Karpas-422 (cell line): ENCODE measurements around the gene ALPK1. TPM values are rescaled to one million over a fixed set of nuclear protein-coding genes. Genes with fewer than 3 reads are reported as not detected.

Experiments
- DNase-seq: peaks from one replicate; pipeline ENCODE4 v3.0.0-alpha.2; 2015
- H2AFZ ChIP-seq: fragments of 200-600 bp; sonication (generic); 2 replicates; pipeline ENCODE4 v1.6.1; 2014; ENCODE audit warnings: antibody characterized with exemption, low read length, mixed read lengths
- H3K27ac ChIP-seq: fragments of 200-600 bp; sonication (generic); 2 replicates; pipeline ENCODE4 v1.5.1; 2014; ENCODE audit warnings: mild to moderate bottlenecking, low read length, moderate library complexity
- H3K27me3 ChIP-seq: fragments of 200-600 bp; sonication (generic); 2 replicates; pipeline ENCODE4 v1.6.1; 2014; ENCODE audit warnings: low read length, mixed read lengths
- H3K36me3 ChIP-seq: fragments of 200-600 bp; sonication (generic); 2 replicates; pipeline ENCODE4 v1.6.1; 2014; ENCODE audit warnings: low read length, mixed read lengths; ENCODE audit not compliant: insufficient read depth
- H3K4me1 ChIP-seq: fragments of 200-600 bp; sonication (generic); 2 replicates; pipeline ENCODE4 v1.6.1; 2014; ENCODE audit warnings: mild to moderate bottlenecking, low read length, mixed read lengths
- H3K4me2 ChIP-seq: fragments of 200-600 bp; sonication (generic); 2 replicates; pipeline ENCODE4 v1.6.1; 2014; ENCODE audit warnings: low read length, low read depth, mild to moderate bottlenecking; ENCODE audit not compliant: poor library complexity, severe bottlenecking
- H3K4me3 ChIP-seq: fragments of 200-600 bp; sonication (generic); 2 replicates; pipeline ENCODE4 v1.5.1; 2014; ENCODE audit warnings: mild to moderate bottlenecking, antibody characterized with exemption, low read length, mixed read lengths
- H3K79me2 ChIP-seq: fragments of 200-600 bp; sonication (generic); 2 replicates; pipeline ENCODE4 v1.6.1; 2014; ENCODE audit warnings: mild to moderate bottlenecking, low read length, mixed read lengths
- H3K9ac ChIP-seq: fragments of 200-600 bp; sonication (generic); 2 replicates; pipeline ENCODE4 v1.6.0; 2014; ENCODE audit warnings: low read length
- H3K9me2 ChIP-seq: fragments of 200-600 bp; sonication (generic), shearing (Covaris generic); replicated peaks from 2 replicates; pipeline ENCODE4 v1.6.0; 2014; ENCODE audit warnings: mild to moderate bottlenecking, low read length, moderate library complexity; ENCODE audit not compliant: insufficient read depth
- H3K9me3 ChIP-seq: fragments of 300-700, 200-600 bp; sonication (generic); 2 replicates; pipeline ENCODE4 v1.6.1; 2014; ENCODE audit warnings: low read length, mixed read lengths
- H4K20me1 ChIP-seq: fragments of 200-600 bp; sonication (generic); 2 replicates; pipeline ENCODE4 v1.6.1; 2014; ENCODE audit warnings: mild to moderate bottlenecking, antibody characterized with exemption, low read length, low read depth; ENCODE audit not compliant: insufficient read depth
- total RNA-seq: library from RNA; depleted of rRNA; stranded (reverse); fragments of >200 nt; shearing (Covaris generic); gene quantifications from 2 replicates; pipeline ENCODE4 v1.2.3, GENCODE V29; 2014; ENCODE audit warnings: low replicate concordance

ALPK1 gene
- total RNA-seq, 1 experiment from 2014 or later: 32.4 TPM

GRCh38 chr4:112381996-112382692, 85.0 kb downstream of the ALPK1 start:
- no peaks in the 10 kb centered on the region for H3K36me3 ChIP-seq
- no peak overlapping the region for H3K4me3 ChIP-seq

GRCh38 chr4:112386071-112386470, 88.9 kb downstream of the ALPK1 start:
- DNase-seq: no peak
- no peaks in the 10 kb centered on the region for H3K27me3 ChIP-seq
- no peaks in the 10 kb centered on the region for H4K20me1 ChIP-seq
- no peaks in the 10 kb centered on the region for H3K36me3 ChIP-seq
- no peak overlapping the region for H3K27ac ChIP-seq
- no peak overlapping the region for H2AFZ ChIP-seq
- H3K4me2 ChIP-seq: no peak overlapping the region
- H3K9me2 ChIP-seq: no peaks in the 10 kb centered on the region
- H3K4me3 ChIP-seq: no peak overlapping the region
- no peaks in the 10 kb centered on the region for H3K79me2 ChIP-seq
- H3K9ac ChIP-seq: no peak overlapping the region
- H3K9me3 ChIP-seq: no peaks in the 10 kb centered on the region
- no peaks in the 10 kb centered on the region for H3K4me1 ChIP-seq

More at GRCh38 chr4:112381996-112382692, 85.0 kb downstream of the ALPK1 start:
- no peak overlapping the region for H3K27ac ChIP-seq
- no peak overlapping the region for H2AFZ ChIP-seq
- no peaks in the 10 kb centered on the region for H3K9me2 ChIP-seq
- no peaks in the 10 kb centered on the region for H3K27me3 ChIP-seq
- no peak overlapping the region for H3K9ac ChIP-seq
- H3K4me1 ChIP-seq: no peaks in the 10 kb centered on the region
- H3K9me3 ChIP-seq: no peaks in the 10 kb centered on the region
- H4K20me1 ChIP-seq: no peaks in the 10 kb centered on the region
- no peak for DNase-seq
- H3K4me2 ChIP-seq: no peak overlapping the region
- no peaks in the 10 kb centered on the region for H3K79me2 ChIP-seq

GRCh38 chr4:112402098-112402497, 104.9 kb downstream of the ALPK1 start:
- Histone ChIP-seq H3K36me3 (no peaks in the 10 kb centered on the region), H3K4me3 (no peak overlapping the region), H2AFZ (no peak overlapping the region), H3K9ac (no peak overlapping the region), H3K4me1 (no peaks in the 10 kb centered on the region), H3K4me2 (no peak overlapping the region), H4K20me1 (no peaks in the 10 kb centered on the region), H3K27me3 (no peaks in the 10 kb centered on the region), H3K9me2 (no peaks in the 10 kb centered on the region), H3K79me2 (no peaks in the 10 kb centered on the region), H3K9me3 (no peaks in the 10 kb centered on the region), H3K27ac (no peak overlapping the region)
- DNase-seq: no peak

- H3K9me3 ChIP-seq: no peaks in the 10 kb centered on the region
- H3K27ac ChIP-seq: no peak overlapping the region
- DNase-seq: no peak
- no peaks in the 10 kb centered on the region for H4K20me1 ChIP-seq
- no peak overlapping the region for H3K4me3 ChIP-seq
- H2AFZ ChIP-seq: no peak overlapping the region
- no peaks in the 10 kb centered on the region for H3K4me1 ChIP-seq
- H3K36me3 ChIP-seq: no peaks in the 10 kb centered on the region
- no peaks in the 10 kb centered on the region for H3K79me2 ChIP-seq
- no peak overlapping the region for H3K9ac ChIP-seq
- no peaks in the 10 kb centered on the region for H3K27me3 ChIP-seq
- no peaks in the 10 kb centered on the region for H3K9me2 ChIP-seq
- H3K4me2 ChIP-seq: no peak overlapping the region
These were observed 106.2 kb downstream of the ALPK1 start for GRCh38 chr4:112403101-112403945.

GRCh38 chr4:112410364-112410763, 113.2 kb downstream of the ALPK1 start:
- no peak overlapping the region for H3K4me3 ChIP-seq
- no peaks in the 10 kb centered on the region for H3K4me1 ChIP-seq
- H3K9ac ChIP-seq: no peak overlapping the region
- no peaks in the 10 kb centered on the region for H3K9me3 ChIP-seq
- no peak for DNase-seq
- H3K36me3 ChIP-seq: no peaks in the 10 kb centered on the region
- no peak overlapping the region for H3K27ac ChIP-seq
- H3K27me3 ChIP-seq: no peaks in the 10 kb centered on the region
- no peaks in the 10 kb centered on the region for H3K9me2 ChIP-seq
- H4K20me1 ChIP-seq: no peaks in the 10 kb centered on the region
- H3K4me2 ChIP-seq: no peak overlapping the region
- no peak overlapping the region for H2AFZ ChIP-seq
- H3K79me2 ChIP-seq: no peaks in the 10 kb centered on the region

GRCh38 chr4:112410804-112411203, 113.6 kb downstream of the ALPK1 start:
- H3K36me3 ChIP-seq: no peaks in the 10 kb centered on the region

GRCh38 chr4:112411781-112412550, 114.8 kb downstream of the ALPK1 start:
- Histone ChIP-seq H3K36me3 (no peaks in the 10 kb centered on the region), H4K20me1 (no peaks in the 10 kb centered on the region), H3K27ac (no peak overlapping the region), H2AFZ (no peak overlapping the region), H3K4me3 (no peak overlapping the region), H3K27me3 (no peaks in the 10 kb centered on the region), H3K4me2 (no peak overlapping the region), H3K4me1 (no peaks in the 10 kb centered on the region), H3K79me2 (no peaks in the 10 kb centered on the region), H3K9me2 (no peaks in the 10 kb centered on the region), H3K9me3 (no peaks in the 10 kb centered on the region), H3K9ac (no peak overlapping the region)
- no peak for DNase-seq

More at GRCh38 chr4:112410804-112411203, 113.6 kb downstream of the ALPK1 start:
- Histone ChIP-seq H3K4me3 (no peak overlapping the region), H3K9me2 (no peaks in the 10 kb centered on the region), H3K4me1 (no peaks in the 10 kb centered on the region), H2AFZ (no peak overlapping the region), H4K20me1 (no peaks in the 10 kb centered on the region), H3K27me3 (no peaks in the 10 kb centered on the region), H3K27ac (no peak overlapping the region), H3K79me2 (no peaks in the 10 kb centered on the region), H3K9me3 (no peaks in the 10 kb centered on the region), H3K4me2 (no peak overlapping the region), H3K9ac (no peak overlapping the region)
- DNase-seq: no peak

GRCh38 chr4:112416464-112416863, 119.3 kb downstream of the ALPK1 start:
- Histone ChIP-seq H3K9me3 (no peaks in the 10 kb centered on the region), H3K36me3 (no peaks in the 10 kb centered on the region), H3K79me2 (no peaks in the 10 kb centered on the region), H3K4me2 (no peak overlapping the region), H3K9ac (no peak overlapping the region), H3K27me3 (no peaks in the 10 kb centered on the region), H3K4me1 (no peaks in the 10 kb centered on the region), H3K4me3 (no peak overlapping the region), H4K20me1 (no peaks in the 10 kb centered on the region), H3K9me2 (no peaks in the 10 kb centered on the region), H2AFZ (no peak overlapping the region), H3K27ac (no peak overlapping the region)
- no peak for DNase-seq
